UCSD-AML1 (cell line): ENCODE data around the gene SH3RF1.

Experiments used
- DNase-seq: peaks from one replicate; lab custom pipeline; 2025; ENCODE audit not compliant: unreplicated experiment; lab: John Stamatoyannopoulos, UW

SH3RF1 gene

DNA sequence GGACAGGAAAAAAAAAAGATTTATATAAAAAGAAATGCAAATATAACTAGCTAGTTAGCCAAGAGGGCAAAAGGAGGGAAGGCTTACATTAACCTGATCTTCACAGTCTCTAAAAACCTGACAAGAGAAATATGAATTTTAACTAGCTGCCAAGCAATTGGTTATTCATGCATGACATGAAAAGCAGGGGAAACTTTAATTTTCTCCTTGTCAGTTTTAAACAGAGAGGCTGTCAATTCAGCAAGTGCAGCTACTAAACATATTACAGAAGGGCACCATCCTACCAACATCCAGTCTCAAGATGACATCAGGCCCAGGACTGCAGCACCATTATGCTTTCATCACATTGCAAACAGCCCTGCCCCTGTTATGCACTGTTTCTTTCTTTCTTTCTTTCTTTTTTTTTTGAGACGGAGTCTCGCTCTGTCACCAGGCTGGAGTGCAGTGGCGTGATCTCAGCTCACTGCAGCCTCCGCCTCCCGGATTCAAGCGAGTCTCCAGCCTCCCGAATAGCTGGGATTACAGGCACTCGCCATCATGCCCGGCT, 221.8 kb downstream of the SH3RF1 start:
- DNase-seq, result no peak

GRCh38 chr4:169047956-169048355, 222.8 kb downstream of the SH3RF1 start:
- no peak for DNase-seq

DNA sequence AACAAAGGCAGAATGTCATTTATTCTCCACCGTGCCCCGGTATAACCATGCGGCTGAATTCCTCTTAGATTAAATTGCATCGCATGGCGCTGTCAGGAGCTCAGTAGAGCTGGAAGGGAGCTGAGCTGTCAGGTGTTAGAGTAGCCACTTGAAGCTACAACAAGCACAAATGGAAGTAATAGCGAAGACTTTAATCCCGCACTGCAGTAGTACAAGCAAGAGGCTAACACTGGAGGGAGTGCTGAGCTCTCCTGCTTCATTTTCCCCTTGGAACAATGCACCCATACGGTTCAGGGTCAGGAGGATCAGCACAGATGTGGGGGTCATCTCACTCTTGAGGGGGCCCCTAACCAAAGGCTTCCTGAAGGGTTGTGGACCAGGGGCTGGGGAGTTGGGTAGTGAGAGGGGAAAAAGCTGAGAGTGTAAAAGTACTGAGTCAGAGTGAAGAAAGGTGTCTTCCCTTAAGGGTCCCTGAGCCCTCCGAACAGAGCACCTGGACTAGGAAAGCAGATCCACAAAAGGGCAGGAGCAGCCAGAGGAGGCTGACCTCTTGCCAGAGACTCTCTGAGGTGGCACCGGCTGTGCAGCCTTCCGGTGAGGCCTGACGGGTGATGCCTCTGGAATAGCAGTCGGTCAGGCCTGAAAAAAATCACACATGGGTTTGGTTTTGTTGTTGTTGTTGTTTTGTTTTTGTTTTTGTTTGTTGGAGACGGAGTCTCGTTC, 224.7 kb downstream of the SH3RF1 start:
- DNase-seq, result no peak

- DNase-seq, result no peak
Measured at GRCh38 chr4:169044714-169045447, 225.9 kb downstream of the SH3RF1 start.
